Hematopoietic multipotent progenitor cell treated with erythropoietin and hydrocortisone succinate and interleukin-3 and kit ligand, for 4 days (in vitro differentiated cells): ENCODE measurements around the gene GPS1.
A peak's percentile ranks its signal among the peaks of the same experiment; 100 is the strongest.

Experiments
- DNase-seq: peaks from one replicate; pipeline ENCODE4 v3.0.0-alpha.2; 2015

The GPS1 gene

DNA sequence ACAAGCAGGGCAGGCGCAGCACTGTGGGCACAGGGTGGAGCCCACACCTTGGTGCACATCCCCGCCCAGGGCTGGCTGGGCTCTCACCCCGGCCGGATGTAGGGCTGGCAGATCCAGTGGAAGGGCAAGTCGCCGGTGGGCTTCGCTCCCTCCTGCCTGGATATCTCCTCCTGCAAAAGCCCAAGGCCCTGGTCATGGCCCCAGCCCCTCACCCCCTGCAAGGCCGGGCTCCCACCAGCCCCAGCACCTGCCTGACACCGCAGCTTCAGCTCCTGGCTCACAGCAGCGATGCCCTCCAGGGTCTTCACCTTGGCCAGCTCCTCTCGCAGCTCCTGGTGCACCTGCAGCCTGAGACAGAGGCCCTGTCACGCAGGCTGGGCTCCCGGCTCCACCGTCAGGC lies 8.9 kb downstream of the GPS1 start:
- no peak for DNase-seq

GRCh38 chr17:82061047-82061925 lies 9.6 kb downstream of the GPS1 start:
- no peak for DNase-seq

- no peak for DNase-seq
These were observed 10.6 kb downstream of the GPS1 start for GRCh38 chr17:82062076-82062983.

- DNase-seq, result no peak
These were observed 11.3 kb downstream of the GPS1 start for GRCh38 chr17:82062984-82063368.

DNA sequence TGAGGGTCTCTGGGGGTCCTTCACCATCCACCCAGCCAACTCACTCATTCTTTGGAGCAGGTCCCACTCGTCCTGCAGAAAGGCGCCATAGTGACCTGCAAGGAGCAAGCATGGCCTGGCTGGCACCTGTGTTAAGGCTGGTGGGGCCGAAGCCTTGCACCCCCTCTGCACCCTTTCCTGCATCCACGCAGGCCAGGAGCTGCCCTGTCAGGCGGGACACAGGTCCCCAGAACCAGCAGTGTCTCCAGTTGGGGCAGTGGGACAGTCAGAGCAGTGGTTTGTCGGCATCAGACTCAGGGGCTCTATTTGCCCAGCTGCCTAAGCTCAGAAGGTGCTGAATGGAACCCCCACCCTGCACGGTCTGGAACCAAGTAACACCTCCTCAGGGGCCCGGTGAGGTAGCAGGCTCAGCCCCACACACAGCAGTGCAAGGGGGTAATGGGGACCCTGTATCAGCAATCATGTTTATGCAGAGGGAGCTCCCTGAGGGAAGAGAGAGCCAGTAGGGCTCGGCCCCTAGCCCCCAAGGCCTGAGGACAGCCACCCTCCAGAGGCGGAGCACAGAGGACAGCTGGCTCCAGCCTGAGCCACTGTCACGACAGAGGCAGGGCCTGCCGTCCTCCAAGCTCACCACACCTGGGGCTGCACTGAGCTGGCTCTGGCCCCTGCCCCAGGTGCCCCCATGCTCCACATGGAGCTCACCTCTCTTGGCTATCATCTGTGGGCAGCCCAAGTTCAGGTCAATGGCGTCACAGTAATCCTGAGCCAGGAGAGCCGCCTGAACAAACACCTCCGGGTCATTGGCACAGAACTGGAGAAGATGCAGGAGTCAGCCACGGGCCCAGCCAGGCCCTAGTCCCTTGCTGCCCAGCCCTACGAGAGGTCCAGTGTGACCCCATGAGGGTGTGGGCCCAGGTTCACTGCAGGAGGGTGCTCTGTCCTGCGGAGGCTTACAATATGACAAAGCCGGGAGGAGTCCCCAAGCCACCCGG lies 12.0 kb downstream of the GPS1 start:
- DNase-seq, result no peak

DNA sequence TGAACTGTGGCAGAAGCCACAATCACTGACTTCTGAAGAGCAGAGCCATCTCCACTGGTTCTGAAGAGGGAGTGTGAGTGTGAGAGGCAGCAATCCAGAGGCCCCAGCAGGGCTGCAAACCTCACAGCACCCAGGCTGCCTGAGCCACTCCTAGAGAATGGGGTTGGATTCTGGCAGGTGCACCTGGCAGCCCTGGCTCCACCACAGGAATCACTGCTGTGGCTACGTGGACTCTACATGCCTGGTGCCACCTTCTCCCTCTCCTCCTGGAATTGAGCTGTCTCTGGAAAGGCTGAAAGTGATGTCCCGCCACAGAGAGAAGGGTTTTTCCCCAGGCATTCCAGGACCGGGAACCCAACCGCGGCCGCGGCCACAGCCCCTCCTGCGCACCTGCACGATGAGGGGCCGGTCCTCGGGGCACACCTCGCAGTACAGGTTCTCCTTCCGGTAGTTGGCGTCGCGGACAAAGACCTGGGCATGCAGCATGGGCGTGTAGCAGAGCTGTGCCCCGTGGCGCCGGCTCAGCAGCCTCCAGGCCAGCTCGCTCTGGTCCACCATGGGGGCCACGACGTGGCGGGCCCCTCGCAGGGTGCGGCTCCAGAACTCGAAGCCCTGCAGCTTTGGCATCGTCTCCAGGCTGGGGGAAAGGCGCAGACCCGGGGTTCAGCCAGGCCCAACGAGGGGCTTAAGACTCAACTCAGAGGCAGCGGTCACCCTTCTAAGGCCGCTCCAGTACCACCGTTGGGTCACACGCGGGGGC lies 12.9 kb downstream of the GPS1 start:
- DNase-seq, result no peak

GRCh38 chr17:82065193-82065637 lies 13.5 kb downstream of the GPS1 start:
- peak; percentile 52 for DNase-seq

- DNase-seq, result peak; percentile 78
These were observed 14.1 kb downstream of the GPS1 start, which contains the start of gene DUS1L for GRCh38 chr17:82065638-82066303. DUS1L (minus strand) TSS chr17:82065804; CDS start chr17:82065059, 745 bp downstream.

GRCh38 chr17:82070611-82071010 lies 18.9 kb downstream of the GPS1 start:
- no peak for DNase-seq

DNA sequence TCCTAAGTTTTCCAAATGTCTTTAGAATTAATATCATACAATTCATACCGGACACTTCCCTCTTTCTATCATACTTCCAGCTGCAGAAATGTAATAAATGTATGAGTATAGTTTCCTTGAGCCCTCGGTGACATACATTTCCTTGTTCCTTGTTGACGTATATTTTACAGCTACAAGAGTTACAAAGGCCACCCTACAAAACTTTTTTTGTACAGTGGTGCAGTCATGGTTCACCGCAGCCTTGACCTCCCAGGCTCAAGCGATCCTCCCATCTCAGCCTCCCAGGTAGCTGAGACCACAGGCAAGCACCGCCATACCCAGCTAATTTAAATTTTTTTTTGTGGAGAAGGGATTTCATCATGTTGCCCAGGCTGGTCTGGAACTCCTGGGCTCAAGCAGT lies 21.1 kb downstream of the GPS1 start:
- no peak for DNase-seq

GRCh38 chr17:82073446-82073845 lies 21.7 kb downstream of the GPS1 start:
- no peak for DNase-seq

GRCh38 chr17:82076018-82076784 lies 24.5 kb downstream of the GPS1 start:
- peak; percentile 42 for DNase-seq

DNA sequence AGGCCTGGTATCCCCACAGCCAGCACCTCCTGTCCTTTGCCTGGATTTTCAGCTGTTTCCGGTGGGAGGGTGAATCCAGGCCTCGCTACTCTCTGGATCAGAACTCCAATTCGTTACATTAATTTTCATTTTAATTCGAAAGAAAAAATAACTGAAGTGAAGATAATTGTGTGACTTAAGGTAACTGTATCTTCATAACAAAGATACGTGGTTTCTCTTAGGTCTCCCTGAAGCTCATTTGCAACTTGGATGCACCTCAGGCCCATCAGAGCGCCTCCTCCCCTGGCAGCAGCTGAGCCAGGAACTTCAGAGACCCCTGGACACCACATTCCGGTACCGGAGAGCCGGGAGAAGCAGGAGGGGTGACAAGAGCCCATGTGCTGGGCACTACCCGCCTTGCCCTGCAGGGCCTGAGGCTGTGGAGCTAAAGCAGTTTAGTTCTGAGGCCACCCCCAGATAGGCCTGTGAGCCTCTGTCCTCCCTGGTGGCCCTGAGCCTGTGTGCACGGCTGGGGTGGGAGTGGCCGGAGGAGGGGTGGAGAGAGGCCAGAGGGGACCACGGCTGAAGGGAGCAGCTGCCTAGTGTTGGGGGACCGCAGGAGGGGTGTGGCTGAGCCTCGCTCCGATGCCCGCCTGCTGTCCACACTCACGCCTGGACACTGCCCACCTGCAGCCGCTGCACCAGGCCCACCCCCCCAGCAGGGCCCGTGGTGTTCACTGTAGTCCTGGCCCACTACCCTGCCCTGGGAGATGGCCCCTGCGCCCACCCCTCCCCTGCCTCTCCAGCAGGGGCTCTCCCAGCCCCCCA lies 25.3 kb downstream of the GPS1 start:
- DNase-seq, result peak; percentile 55

DNA sequence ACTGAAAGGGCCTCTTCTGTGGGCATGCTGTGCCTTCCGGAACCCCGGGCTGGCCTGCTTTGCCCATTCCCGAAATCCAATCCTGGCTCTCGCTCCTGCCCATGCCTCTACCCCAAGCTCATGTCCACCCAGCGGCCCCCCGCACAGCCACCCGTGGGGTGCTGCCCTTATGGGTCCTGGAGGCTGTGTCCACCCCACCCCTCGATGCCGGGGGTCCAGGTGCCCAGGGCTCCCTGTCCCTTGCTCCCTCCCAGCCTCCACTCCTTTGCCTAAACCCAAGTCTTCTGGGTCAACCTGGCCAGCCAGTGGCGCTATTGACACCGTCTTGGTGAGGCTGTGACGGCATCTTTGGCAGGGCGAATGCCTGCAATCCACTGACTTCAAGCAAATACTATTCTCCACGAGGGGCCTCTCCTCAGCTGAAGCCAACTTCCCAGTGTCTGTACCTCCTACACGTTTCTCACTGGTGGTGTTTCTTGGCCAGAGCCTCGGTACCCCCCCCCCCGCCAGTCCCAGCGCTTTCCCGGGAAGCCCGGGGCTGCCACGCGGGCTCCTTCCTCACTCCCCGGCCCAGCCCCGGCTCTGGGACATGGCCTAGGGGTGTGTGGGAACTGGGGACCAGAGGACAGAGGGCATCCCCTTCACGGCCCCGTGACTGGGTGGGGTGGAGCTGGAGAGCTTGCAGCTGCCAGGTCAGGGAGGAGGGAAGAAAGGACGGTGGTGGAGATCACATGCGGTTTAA lies 26.1 kb downstream of the GPS1 start:
- no peak for DNase-seq

- DNase-seq, result no peak
These were observed 26.7 kb downstream of the GPS1 start for GRCh38 chr17:82078433-82078832.

DNA sequence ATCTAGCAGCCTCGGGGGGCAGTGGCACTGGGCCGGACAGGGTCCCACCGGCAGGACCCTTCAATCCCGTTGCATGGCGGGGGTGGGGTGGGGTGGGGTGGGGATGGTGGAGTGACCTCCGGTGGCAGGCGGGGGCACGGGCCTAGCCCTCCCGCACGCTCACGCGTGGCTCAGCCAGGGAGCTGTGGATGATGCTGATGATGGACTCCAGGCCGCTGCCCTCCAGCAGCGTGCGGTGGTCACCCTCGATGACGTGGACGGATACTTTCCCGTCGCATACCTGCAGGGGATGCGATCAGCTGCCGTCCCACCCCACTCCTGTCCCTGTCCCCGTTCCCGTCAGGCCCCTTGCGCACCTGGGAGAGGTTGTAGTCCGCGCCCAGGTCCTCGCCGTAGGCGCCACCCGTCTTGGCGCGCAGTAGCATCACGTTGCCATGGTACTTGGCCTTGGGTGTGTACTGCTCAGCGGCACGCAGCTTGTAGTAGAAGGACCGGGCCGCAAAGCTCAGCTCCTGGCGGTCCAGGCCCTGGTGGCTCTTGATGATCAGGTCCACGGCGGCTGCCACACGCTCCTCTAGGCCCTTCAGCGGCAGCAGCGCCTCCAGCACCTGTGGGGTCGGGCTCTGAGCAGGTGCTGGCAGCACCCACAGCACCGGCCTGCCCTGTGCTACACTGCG lies 27.4 kb downstream of the GPS1 start:
- DNase-seq, result no peak

DNA sequence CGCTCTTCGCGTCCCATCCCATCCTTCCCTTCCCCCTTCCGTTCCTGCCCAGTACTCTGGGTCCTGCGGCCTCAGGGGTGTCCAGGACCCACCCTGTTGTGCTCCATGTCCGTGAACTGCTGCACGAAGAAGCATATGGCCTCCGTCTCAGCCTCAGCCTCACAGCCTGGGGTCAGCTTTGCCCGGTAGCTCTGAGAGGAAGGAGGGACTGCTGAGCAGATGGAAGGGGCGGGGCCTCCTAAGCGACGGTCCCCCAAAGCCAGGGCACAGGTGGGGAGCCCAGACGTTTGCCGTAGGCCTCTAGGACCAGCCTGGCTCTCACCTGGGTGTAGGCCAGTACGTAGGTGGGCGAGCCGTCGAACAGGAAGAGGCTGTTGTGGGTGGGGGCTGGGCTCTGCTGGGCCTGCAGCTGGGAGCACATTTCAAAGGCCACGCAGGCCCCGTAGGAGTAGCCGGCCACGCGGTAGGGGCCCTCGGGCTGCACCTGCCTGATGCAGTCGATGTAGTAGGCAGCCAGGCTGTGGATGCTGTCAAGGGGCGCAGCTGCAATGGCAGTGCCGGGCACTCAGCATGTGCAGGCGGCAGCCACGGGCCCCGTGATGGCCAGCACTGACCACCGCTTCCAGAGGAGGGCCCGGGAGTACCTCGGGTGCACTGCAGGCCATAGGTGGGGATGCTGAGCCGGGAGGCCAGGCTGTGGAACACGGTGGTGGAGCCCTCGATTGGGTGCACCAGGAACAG lies 28.5 kb downstream of the GPS1 start:
- DNase-seq, result no peak
